Measurements from ENCODE around the gene SLC35G3. TPM values are rescaled to one million over a fixed set of nuclear protein-coding genes. Genes with fewer than 3 reads are reported as not detected.

The SLC35G3 gene
- polyA plus RNA-seq, 3 donors, result not detected

- Histone ChIP-seq H4K20me1 (ENCODE audit: insufficient read depth, low read length) (no peaks in the 10 kb centered on the region), H3K4me3 (replicated peaks in 1 of 3; ENCODE audit: low read depth in 2 of 3, low read length in 3 of 3) (peak overlapping the region in 1 of 3 experiments; percentile 9), H3K9me3 (replicated peaks in 1 of 2; ENCODE audit: control insufficient read depth in 1 of 2, insufficient read depth in 1 of 2, low read length in 2 of 2) (peaks cover 8 to 10% of the 10 kb centered on the region in 2 donors), H3K4me1 (ENCODE audit: control insufficient read depth in 1 of 2, insufficient read depth in 2 of 2, low read length in 2 of 2) (peaks cover 15 to 24% of the 10 kb centered on the region in 2 donors), H3K27me3 (ENCODE audit: control insufficient read depth in 2 of 2, insufficient read depth in 2 of 2, low read length in 2 of 2) (peaks cover 6% of the 10 kb centered on the region in 2 donors), H2AFZ (ENCODE audit: insufficient read depth, low read depth, low read length, poor library complexity, severe bottlenecking) (no peak overlapping the region), H3K27ac (ENCODE audit: low read depth in 1 of 2, low read length in 2 of 2) (peak overlapping the region in 1 of 2 donors; percentile 65), H3K36me3 (replicated peaks in 1 of 2; ENCODE audit: control insufficient read depth in 1 of 2, insufficient read depth in 2 of 2, low read length in 2 of 2) (no peaks in the 10 kb centered on the region), H3K79me2 (ENCODE audit: insufficient read depth, low read length) (no peaks in the 10 kb centered on the region), H3K9ac (ENCODE audit: insufficient read depth, low read length, poor library complexity, severe bottlenecking) (no peak overlapping the region), H3K4me2 (replicated peaks; ENCODE audit: extremely low read depth, low read length, poor library complexity, severe bottlenecking) (peak overlapping the region; percentile 32)
- Mint-ChIP-seq H3K4me1 (peaks cover 25% of the 10 kb centered on the region), H3K36me3 (no peaks in the 10 kb centered on the region), H3K27me3 (ENCODE audit: low read depth in 3 of 3) (peaks cover 14 to 15% (median 15%) of the 10 kb centered on the region in 3 donors), H3K9me3 (peaks cover 3 to 14% (median 9%) of the 10 kb centered on the region in 7 donors), H3K4me3 (peak overlapping the region in 1 of 2 donors; percentile 51), H3K27ac (peak overlapping the region; percentile 47 to 83 (median 72))
- TF ChIP-seq CTCF (IDR thresholded peaks at IDR 0.05), result no peak
- peak; percentile 20 to 28 (median 20) for DNase-seq
- WGBS (ENCODE audit: insufficient coverage), result no CpG with 5 or more reads among the region's 2 CpGs
- intact Hi-C loops (cut with micrococcal nuclease), result no loop called here
Observed at GRCh38 chr17:35218915-35219314, 24.7 kb upstream of the SLC35G3 start.

GRCh38 chr17:35217107-35217506 is 22.9 kb upstream of the SLC35G3 start:
- Histone ChIP-seq H3K4me3 (replicated peaks in 1 of 3; ENCODE audit: low read depth in 2 of 3, low read length in 3 of 3) (no peak overlapping the region), H3K4me1 (ENCODE audit: control insufficient read depth in 1 of 2, insufficient read depth in 2 of 2, low read length in 2 of 2) (peaks cover 15 to 24% of the 10 kb centered on the region in 2 donors)
- H3K4me3 Mint-ChIP-seq, result no peak overlapping the region

More at GRCh38 chr17:35217107-35217506, 22.9 kb upstream of the SLC35G3 start:
- intact Hi-C loops (cut with micrococcal nuclease), result no loop called here
- no peak overlapping the region for H3K27ac ChIP-seq (ENCODE audit: low read depth in 1 of 2, low read length in 2 of 2)
- no peak overlapping the region for H3K9ac ChIP-seq (ENCODE audit: insufficient read depth, low read length, poor library complexity, severe bottlenecking)
- no peak for DNase-seq
- Mint-ChIP-seq H3K9me3 (peaks cover 0 to 6% (median 0%) of the 10 kb centered on the region in 7 donors), H3K27me3 (ENCODE audit: low read depth in 3 of 3) (peaks cover 20 to 28% (median 25%) of the 10 kb centered on the region in 3 donors), H3K27ac (no peak overlapping the region), H3K36me3 (no peaks in the 10 kb centered on the region), H3K4me1 (peaks cover 25% of the 10 kb centered on the region)
- H3K27me3 ChIP-seq (ENCODE audit: control insufficient read depth in 2 of 2, insufficient read depth in 2 of 2, low read length in 2 of 2), result peaks cover 7 to 11% of the 10 kb centered on the region in 2 donors
- peaks cover 0 to 3% of the 10 kb centered on the region in 2 donors for H3K9me3 ChIP-seq (replicated peaks in 1 of 2; ENCODE audit: control insufficient read depth in 1 of 2, insufficient read depth in 1 of 2, low read length in 2 of 2)
- WGBS (ENCODE audit: insufficient coverage), result 91% methylated on average over 5 of the region's 5 CpGs
- H3K36me3 ChIP-seq (replicated peaks in 1 of 2; ENCODE audit: control insufficient read depth in 1 of 2, insufficient read depth in 2 of 2, low read length in 2 of 2), result no peaks in the 10 kb centered on the region
- no peak overlapping the region for H3K4me2 ChIP-seq (replicated peaks; ENCODE audit: extremely low read depth, low read length, poor library complexity, severe bottlenecking)
- no peaks in the 10 kb centered on the region for H3K79me2 ChIP-seq (ENCODE audit: insufficient read depth, low read length)
- H2AFZ ChIP-seq (ENCODE audit: insufficient read depth, low read depth, low read length, poor library complexity, severe bottlenecking), result no peak overlapping the region
- no peak for TF ChIP-seq CTCF (IDR thresholded peaks at IDR 0.05)
- no peaks in the 10 kb centered on the region for H4K20me1 ChIP-seq (ENCODE audit: insufficient read depth, low read length)
